ENCODE data around the gene RGS16.
"Not testable (repeated sequence)": the region's sequence is repeated elsewhere in the genome, so short reads cannot be mapped to it uniquely, and the experiment has no call there.

Gene RGS16, protein sequence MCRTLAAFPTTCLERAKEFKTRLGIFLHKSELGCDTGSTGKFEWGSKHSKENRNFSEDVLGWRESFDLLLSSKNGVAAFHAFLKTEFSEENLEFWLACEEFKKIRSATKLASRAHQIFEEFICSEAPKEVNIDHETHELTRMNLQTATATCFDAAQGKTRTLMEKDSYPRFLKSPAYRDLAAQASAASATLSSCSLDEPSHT

DNA sequence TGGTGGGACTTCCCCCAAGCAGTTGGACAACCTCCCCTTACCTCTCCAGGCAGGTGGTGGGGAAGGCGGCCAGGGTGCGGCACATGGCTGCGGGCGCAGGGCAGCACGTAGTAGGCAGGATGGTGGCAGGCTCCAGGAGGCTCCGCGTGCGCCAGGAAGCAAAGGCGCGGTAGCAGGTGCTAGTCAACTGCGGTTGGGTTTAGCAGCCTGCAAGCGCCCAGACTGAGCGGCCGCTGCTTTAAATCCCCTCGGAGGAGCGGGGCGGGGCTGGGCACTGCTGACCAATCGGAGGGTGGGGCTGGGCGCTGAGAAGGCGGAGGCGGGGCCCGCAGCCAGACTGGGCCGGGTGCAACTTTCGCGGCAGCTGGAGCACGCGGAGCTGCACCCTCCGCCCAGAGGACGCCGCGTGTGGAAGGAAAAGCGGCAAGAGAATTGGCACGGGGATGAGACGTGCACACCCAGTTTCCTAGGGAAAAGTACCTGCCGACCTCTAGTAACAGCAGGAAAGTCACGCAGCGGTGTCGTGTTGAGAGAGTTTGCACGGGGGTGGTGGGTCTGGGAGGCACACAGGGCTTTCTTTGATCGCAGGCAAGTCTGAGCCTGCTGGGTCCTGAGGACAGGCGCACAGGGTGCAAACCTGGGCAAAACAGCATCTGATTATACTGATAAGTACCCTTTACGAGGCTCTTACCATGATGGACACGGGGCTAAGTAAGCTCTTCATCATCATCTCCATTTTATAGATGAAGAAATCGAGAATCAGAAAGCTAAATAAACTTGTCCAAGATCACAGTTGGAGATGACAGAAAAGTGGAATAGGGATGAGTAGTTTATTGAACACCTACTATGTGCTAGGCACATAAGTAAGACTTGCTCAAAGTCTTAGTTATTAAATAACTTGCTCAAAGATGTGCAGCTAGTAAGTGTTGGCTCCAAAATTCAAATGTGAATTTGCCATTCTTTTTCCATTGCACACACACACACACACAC is at the start of gene RGS16:
TSS of gene RGS16 (minus strand) at position 215 of the 990 bp plus-strand sequence. CDS start at position 85, 130 bp downstream.
- DNase-seq (ENCODE audit: low spot score): peak; percentile 80

DNA sequence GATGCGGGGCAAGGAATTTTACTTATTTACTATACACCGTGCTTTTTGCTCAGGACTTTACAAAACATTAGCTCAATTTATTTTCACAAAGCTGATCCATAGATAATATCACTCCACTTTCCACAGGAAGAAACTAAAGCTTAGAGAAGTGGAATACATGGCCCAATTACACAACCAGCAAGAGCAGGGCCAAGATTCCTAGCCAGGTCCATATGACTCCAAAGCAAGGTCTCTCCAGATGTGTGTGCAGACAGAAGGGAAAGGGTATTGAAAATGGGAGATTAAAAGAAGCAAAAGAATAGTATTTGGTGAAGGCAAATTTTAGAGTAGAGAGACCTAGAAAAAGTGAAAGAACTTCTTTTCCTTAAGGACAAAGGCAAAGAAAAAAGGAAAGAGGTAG is 49.8 kb upstream of the RGS16 start:
- DNase-seq (ENCODE audit: low spot score): no peak

GRCh38 chr1:182652933-182653332 is 48.7 kb upstream of the RGS16 start:
- DNase-seq (ENCODE audit: low spot score): no peak

DNA sequence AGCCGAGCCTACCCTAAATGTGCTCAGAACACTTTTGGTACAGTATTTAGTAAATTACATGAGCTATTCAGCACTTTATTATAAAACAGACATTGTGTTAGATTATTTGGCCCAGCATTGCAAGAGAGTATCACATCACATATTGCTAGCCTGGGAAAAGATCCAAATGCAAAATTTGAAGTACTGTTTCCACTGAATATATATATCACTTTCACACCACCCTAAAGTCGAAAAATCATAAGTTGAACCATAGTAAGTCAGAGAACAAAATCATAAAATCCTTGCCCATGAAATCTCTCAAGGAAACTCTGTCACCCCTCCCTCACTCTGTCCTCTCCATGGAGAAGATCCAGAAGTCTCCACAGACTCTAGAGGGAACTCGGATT is 47.1 kb upstream of the RGS16 start:
- DNase-seq (ENCODE audit: low spot score): no peak

- no peak for DNase-seq (ENCODE audit: low spot score)
Measured at GRCh38 chr1:182650678-182651338, 46.6 kb upstream of the RGS16 start.

GRCh38 chr1:182649041-182649440 is 44.9 kb upstream of the RGS16 start:
- DNase-seq (ENCODE audit: low spot score): no peak

GRCh38 chr1:182646739-182647138 is 42.5 kb upstream of the RGS16 start:
- no peak for DNase-seq (ENCODE audit: low spot score)

DNA sequence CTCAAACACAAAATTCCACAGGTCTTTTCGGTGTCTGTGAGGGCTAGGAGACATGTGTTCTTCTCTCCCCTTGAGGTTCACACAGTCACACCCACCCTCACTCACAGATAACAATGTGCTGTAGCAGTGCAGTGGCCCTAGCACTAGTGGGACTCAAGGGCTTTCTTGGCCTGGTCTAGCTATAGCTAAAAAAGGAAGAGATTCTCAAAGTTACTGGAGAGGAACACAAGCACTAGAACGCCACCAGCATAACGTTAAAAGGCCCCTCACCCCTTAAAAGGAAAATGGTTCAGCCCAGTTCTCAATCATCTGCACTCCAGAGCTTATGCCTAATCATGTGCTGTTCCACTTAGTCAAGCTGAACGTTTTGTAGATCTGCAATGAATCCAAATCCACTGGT is 40.7 kb upstream of the RGS16 start:
- no peak for DNase-seq (ENCODE audit: low spot score)

GRCh38 chr1:182643699-182644098 is 39.5 kb upstream of the RGS16 start:
- DNase-seq (ENCODE audit: low spot score): no peak

GRCh38 chr1:182642461-182642860 is 38.3 kb upstream of the RGS16 start:
- no peak for DNase-seq (ENCODE audit: low spot score)

GRCh38 chr1:182641561-182641960 is 37.4 kb upstream of the RGS16 start:
- no peak for DNase-seq (ENCODE audit: low spot score)

- no peak for DNase-seq (ENCODE audit: low spot score)
Measured at GRCh38 chr1:182639330-182639729, 35.1 kb upstream of the RGS16 start.

- DNase-seq (ENCODE audit: low spot score): no peak
Measured at GRCh38 chr1:182637769-182638168, 33.6 kb upstream of the RGS16 start.

DNA sequence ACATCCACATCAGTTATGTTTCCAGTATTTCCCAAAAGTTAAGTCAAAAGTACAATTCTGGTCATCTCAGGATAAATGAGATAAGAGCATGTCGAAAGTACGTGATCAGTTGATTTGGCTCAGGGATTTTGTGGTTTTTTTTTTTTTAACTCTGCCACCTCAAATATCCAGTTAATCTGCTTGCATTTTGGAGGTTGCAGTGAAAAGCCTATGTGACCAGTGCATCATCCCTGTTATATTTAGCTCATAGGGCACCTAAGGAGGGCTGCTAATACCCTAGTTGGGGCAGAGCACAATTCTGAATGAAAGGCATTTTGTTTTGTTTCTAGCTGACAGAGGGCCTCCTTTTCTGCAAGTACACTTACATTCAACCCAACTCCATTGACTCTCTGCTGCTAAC is 31.7 kb upstream of the RGS16 start:
- no peak for DNase-seq (ENCODE audit: low spot score)

- no peak for DNase-seq (ENCODE audit: low spot score)
Measured at GRCh38 chr1:182634306-182635072, 30.3 kb upstream of the RGS16 start.

- no peak for DNase-seq (ENCODE audit: low spot score)
Measured at GRCh38 chr1:182633657-182634281, 29.6 kb upstream of the RGS16 start.

DNA sequence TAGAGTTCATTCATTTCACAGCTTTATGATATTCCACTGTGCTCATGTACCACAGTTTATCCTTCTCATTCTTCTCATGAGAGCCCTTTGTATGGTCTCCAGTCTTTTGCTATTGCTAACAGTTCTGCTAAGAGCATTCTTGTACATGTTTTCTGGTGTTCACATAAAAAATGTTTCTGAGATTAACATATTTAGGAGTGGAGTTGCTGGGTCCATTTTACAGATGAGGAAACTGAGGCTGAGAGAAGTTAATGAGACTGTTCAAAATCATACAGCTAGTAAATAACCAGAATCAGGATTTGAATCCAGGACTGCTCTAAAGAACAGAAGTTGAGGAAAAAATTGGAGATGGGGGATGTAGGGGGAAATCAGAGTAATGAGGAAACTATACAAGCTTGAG is 28.8 kb upstream of the RGS16 start:
- no peak for DNase-seq (ENCODE audit: low spot score)

GRCh38 chr1:182632441-182632857 is 28.3 kb upstream of the RGS16 start:
- not testable (repeated sequence) for DNase-seq (ENCODE audit: low spot score)

DNA sequence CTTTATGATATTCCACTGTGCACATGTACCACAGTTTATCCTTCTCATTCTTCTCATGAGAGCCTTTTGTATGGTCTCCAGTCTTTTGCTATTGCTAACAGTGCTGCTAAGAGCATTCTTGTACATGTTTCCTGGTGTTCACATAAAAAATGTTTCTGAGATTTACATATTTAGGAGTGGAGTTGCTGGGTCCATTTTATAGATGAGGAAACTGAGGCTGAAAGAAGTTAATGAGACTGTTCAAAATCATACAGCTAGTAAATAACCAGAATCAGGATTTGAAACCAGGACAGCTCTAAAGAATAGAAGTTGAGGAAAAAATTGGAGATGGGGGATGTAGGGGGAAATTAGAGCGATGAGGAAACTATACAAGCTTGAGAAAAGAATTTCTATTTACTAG is 27.8 kb upstream of the RGS16 start:
- no peak for DNase-seq (ENCODE audit: low spot score)

GRCh38 chr1:182631053-182631677 is 27.0 kb upstream of the RGS16 start:
- no peak for DNase-seq (ENCODE audit: low spot score)

- DNase-seq (ENCODE audit: low spot score): no peak
Measured at GRCh38 chr1:182630586-182630985, 26.4 kb upstream of the RGS16 start.

Data from putamen (tissue), 1 donor.